Stimulated activated CD8-positive, alpha-beta memory T cell treated with anti-CD3 and anti-CD28 coated beads, Interleukin-15, amount 100 ng/mL, for 48 hours (primary cell): Measurements from ENCODE around the gene ACAD8.

Experiments
- DNase-seq, 2 donors: peaks; one replicate each; pipeline ENCODE4 v3.0.0-alpha.2; 2020; ENCODE audit warnings: low read depth in 2 of 2

Gene ACAD8

GRCh38 chr11:134290646-134291045 lies 37.3 kb downstream of the ACAD8 start:
- no peak for DNase-seq

GRCh38 chr11:134291196-134291595 lies 37.8 kb downstream of the ACAD8 start:
- DNase-seq: no peak

- DNase-seq: no peak
Measured at GRCh38 chr11:134292661-134293060, 39.3 kb downstream of the ACAD8 start.

- no peak for DNase-seq
Measured at GRCh38 chr11:134293119-134294113, 40.0 kb downstream of the ACAD8 start.

- DNase-seq: no peak
Measured at GRCh38 chr11:134294664-134295063, 41.3 kb downstream of the ACAD8 start.

- DNase-seq: no peak
Measured at GRCh38 chr11:134312223-134312622, 58.9 kb downstream of the ACAD8 start.

GRCh38 chr11:134312807-134313206 lies 59.4 kb downstream of the ACAD8 start:
- no peak for DNase-seq

- no peak for DNase-seq
Measured at GRCh38 chr11:134313379-134313778, 60.0 kb downstream of the ACAD8 start.

- DNase-seq: no peak
Measured at GRCh38 chr11:134313821-134314607, 60.6 kb downstream of the ACAD8 start.
